G401 (cell line): Measurements from ENCODE around the gene KCMF1. TPM values are rescaled to one million over a fixed set of nuclear protein-coding genes. Genes with fewer than 3 reads are reported as not detected.

ENCODE experiments used
- DNase-seq: peaks from one replicate; pipeline ENCODE4 v3.0.0-alpha.2; 2015; ENCODE audit warnings: low spot score
- in situ Hi-C: cut with HindIII; loops from 2 replicates; pipeline ENCODE4 v1.10.0; 2016; ENCODE audit warnings: low sequenced_read_pairs, mixed read lengths
- total RNA-seq: library from RNA; depleted of rRNA; stranded (reverse); fragments of >200 nt; shearing (Covaris generic); gene quantifications from 2 replicates; pipeline ENCODE4 v1.2.3, GENCODE V29; 2014

KCMF1 gene
- total RNA-seq, 1 experiment from 2014 or later = 133 TPM

- in situ Hi-C loops = no loop called here
- peak; percentile 25 for DNase-seq
These were observed 697 bp downstream of the KCMF1 start for GRCh38 chr2:84971510-84972206.

GRCh38 chr2:84972207-84972783 is 1.3 kb downstream of the KCMF1 start:
- DNase-seq = no peak
- in situ Hi-C loops = no loop called here

- DNase-seq = no peak
- in situ Hi-C loops = no loop called here
These were observed 2.0 kb downstream of the KCMF1 start for GRCh38 chr2:84972932-84973331.

DNA sequence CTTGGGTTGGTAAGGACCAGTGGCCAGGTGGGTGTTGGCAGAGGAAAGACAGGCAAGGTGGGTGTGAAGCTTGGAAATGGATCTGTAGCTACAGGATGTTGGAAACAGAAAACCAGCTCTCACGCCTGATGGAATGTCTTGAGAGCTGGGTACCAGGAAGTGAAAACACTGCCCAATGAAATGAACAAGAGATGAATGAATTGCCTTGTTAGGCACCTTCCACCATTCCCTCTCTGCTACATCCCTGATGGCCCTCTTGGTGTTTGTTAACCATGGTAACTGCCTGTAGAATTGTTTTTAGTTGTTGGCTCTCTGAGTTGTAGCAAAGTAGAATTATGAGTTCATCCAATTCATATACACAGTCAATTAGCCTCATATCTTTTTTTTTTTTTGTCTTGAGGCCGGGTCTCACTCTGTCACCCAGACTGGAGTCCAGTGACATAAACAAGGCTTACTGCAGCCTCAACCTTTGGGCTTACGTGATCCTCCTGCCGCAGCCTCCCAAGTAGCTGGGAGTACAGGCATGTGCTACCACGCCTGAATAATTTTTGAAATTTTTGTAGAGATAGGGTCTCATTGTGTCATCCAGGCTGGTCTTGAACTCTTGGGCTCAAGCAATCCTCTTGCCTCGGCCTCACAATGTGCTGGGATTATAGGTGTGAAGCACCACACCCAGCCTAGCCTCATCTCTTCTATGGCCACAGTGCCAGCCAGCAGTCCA is 9.5 kb downstream of the KCMF1 start:
- no peak for DNase-seq
- in situ Hi-C loops = no loop called here

DNA sequence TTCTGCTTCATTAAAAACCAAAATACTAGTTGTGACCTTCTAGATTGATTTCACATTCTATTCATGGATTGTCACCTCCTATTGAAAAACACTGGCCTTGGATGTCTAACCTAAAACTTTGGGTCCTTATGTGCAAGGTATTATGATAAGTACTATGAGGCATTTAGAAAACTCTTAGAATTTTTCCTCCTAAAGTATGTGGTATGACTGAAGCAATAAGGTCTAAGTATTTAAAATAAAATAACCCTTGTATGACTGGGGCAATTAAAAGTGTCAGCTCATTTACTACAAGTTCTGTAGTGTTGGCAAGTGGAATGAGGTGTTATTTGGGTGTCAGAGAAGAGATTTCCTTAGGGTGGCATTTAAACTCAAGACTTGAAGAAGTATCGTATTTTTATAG is 15.1 kb downstream of the KCMF1 start:
- DNase-seq = no peak
- in situ Hi-C loops = no loop called here

DNA sequence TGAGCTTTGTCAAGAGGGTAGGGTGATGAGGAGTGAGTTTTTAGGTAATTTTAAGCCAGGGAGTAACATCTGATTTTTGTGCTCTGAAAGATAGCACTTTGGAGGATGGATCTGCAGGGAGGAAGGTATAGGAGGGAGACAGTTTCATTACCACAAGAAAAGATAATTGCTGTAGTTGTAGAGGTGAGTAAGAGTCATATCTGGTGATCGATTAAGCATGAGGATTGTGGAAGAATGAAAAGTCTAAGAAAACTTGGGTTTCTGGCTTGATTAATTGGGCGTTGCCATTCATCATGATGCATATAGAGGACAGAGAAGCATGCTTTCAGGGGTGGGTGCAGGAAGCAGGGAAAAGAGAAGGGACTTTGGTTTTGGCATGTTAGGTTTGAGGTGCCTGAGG is 18.5 kb downstream of the KCMF1 start:
- in situ Hi-C loops = no loop called here
- DNase-seq = no peak

DNA sequence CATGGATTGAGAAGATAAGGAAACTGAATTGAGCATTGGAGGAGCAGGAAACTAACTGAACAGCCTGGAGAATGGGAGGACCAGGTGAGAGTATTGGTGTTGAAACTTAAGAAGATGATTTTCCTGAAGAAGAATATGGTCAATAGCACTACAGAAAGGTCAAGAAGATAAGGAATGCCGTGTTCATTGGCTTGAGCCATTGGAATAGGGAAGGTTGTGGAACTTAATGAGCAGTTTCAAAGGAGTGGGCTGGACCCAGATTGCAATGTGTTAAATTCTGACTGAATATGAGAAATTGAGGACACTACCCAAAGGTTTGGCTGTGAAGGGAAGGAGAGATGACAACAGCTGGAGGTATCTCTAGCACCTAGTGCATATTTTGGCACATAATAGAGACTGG is 19.0 kb downstream of the KCMF1 start:
- DNase-seq = no peak
- in situ Hi-C loops = no loop called here

DNA sequence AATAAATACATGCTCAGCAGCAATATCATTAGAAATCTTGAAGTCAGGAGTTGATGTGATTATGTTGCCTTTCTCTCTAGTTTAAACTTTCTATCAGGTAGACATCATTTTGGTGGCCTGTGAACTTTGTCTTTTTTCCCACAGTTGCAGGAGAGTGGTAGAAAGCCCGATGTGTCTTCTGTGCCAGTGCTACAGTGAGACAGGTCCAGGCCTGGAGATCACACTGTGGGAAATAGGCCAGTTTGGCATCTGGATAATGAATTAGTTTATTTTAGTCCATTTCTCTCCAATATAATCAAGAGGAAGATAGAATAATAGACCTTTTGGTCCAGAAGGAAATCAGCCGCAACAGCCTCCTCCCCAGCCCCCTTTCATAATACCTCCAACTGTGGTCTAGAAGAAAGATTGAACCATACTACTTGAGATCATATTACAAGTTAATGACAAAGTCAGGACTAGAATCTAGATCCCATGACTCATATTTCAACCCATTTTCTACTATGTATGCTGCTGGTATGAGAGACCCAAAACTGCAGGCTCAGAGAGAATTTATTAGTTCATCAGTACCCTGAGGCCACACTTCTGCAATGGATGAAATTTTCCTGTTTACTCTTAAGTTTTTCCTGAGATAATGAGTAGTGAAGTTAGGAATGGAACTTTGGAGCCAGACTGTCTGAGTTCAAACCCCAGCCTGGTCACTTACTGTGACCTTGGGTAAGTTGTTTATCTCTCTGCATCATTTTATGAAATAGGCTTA is 20.6 kb downstream of the KCMF1 start:
- in situ Hi-C loops = no loop called here
- DNase-seq = no peak

GRCh38 chr2:84995826-84996225 is 24.9 kb downstream of the KCMF1 start:
- in situ Hi-C loops = no loop called here
- no peak for DNase-seq

GRCh38 chr2:84996909-84997308 is 25.9 kb downstream of the KCMF1 start:
- no peak for DNase-seq
- in situ Hi-C loops = no loop called here

DNA sequence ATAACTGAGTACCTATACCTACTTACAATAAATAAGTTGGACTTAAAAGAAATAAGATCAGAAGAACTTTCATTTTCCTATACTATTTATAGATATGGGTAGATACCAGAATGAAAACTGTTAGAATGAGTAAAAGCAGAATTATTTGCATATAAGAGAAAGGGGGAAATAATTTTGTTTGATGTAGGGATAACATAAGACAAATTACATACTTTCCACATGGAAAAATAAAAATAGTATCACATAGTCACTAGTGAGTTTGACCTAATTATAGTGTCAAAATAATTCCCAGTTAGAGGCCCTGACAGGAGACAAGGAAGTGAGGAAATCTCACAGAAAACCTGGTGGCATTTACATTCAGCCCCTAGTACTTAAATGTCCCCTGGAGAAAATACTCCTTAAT is 28.6 kb downstream of the KCMF1 start:
- in situ Hi-C loops = no loop called here
- no peak for DNase-seq

GRCh38 chr2:85001595-85001994 is 30.6 kb downstream of the KCMF1 start:
- DNase-seq = no peak
- in situ Hi-C loops = no loop called here

DNA sequence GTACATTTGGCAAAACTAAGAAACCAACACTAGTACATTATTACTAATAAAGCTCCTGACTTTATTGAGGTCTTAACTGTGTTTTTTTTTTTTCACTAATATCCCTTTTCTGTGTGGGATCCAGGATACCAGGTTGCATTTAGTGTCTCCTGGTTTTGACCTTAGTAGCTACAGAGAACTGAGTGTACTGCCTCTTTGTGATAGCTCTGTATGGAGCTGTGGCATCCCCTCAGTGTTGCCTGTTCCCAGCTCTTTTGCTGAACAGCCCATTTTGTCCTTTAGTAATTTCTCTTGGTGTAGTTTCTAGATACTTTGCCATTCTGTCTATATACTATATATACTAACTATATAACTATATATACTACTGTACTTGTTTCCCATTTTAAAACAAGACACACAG is 31.6 kb downstream of the KCMF1 start:
- in situ Hi-C loops = no loop called here
- no peak for DNase-seq

DNA sequence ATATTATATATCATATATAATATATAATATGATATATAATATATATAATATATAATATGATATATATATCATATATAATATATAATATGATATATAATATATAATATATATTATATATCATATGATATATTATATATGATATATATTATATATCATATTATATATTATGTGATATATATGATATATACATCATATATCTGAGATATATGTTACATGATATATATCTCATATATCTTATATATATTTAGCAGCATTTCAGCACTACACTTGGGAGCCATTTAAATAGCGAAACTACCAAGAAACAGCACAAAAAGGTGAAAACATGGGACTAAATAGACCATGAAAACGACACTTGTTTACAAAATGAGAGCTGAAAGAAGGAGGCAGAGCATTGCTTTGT is 37.3 kb downstream of the KCMF1 start:
- in situ Hi-C loops = no loop called here
- no peak for DNase-seq

GRCh38 chr2:85009019-85009618 is 38.2 kb downstream of the KCMF1 start:
- DNase-seq = no peak
- in situ Hi-C loops = no loop called here

DNA sequence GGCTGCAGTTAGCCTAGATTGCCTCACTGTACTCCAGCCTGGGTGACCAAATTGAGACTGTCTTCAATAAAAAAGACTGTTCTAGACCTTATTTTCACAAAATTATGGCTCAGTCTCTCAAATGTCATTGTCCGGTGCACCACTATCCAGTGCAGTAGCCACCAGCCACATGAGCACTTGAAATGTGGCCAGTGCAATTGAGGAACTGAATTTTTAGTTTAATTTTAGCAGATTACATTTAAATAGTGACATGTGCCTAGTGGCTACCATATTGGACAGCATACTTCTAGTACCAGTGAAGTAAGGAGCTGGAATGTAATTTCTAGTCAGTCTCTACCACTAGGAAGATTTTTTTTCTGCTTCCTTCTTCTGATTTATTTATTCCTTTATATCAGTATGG is 39.4 kb downstream of the KCMF1 start:
- no peak for DNase-seq
- in situ Hi-C loops = no loop called here

DNA sequence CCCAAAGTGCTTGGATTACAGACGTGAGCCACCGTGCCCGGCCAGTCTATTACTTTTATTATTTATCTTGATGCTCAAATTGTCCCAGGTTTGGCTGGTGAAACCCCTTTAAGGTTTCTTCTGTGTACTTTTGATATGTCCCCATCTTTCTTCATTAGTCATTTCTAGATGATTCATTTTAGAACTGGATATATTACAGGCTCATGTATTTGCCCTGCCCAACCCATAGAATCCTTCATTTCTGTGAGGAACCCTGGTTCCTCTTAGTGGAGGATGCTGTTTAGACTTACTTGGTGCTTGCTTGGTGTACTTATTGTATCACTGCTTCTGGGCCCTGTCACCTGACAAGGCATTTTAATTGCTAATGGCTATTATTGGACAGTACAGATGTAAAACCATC is 40.1 kb downstream of the KCMF1 start:
- no peak for DNase-seq
- in situ Hi-C loops = no loop called here

DNA sequence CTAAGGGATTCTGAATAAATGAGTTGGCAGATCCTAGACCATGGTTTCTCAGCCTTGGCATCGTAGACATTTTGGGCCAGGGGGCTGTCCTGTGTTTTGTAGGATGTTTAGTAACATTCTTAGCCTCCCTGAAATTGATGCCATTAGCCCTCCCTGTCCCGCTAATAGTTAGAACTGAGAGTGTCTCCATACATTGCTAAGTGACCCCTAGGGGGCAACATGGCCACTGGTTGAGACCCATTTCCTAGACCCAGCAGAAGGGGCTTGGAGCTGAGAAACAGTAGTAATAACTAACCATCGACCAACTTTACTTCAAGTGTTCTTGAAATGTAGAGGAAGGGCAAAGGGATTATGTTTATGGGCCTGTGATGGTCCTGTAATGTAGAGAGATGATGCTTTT is 40.8 kb downstream of the KCMF1 start:
- DNase-seq = no peak
- in situ Hi-C loops = no loop called here

DNA sequence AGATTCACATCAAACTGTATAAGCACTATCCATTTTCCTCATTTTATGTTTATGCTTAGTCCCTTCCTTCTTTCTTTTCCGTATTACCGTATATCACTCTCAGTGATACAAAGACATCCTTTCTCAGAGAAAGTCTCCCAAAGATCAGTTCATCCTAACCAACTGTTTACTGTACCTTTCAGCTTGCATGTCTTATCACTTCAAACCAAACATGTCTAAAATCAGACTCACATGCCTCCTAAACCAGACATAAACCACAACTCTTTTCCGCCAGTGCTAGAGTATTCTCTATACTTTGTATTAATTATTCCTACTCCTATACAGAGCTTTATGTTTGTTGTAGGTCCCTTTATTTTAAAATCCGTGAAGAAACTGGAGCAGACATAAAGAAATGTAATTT is 41.5 kb downstream of the KCMF1 start:
- in situ Hi-C loops = no loop called here
- no peak for DNase-seq

GRCh38 chr2:85012855-85013254 is 41.9 kb downstream of the KCMF1 start:
- in situ Hi-C loops = no loop called here
- DNase-seq = no peak
